Mammary epithelial cell (primary cell): ENCODE measurements around the gene SP2.

Experiments used
- EZH2 ChIP-seq: IDR thresholded peaks from 2 replicates; pipeline ENCODE4 v1.6.1; 2012; ENCODE audit warnings: low read length, inconsistent platforms, borderline replicate concordance
- TF ChIP-seq, protein P1 (sequence below), 2 donors: IDR thresholded peaks in 1 of 2; conservative IDR thresholded peaks in 1 of 2; 2 replicates each; pipeline ENCODE4 v1.5.1; 2011 to 2012; ENCODE audit warnings: inconsistent platforms in 2 of 2, low read length in 2 of 2, mild to moderate bottlenecking in 2 of 2, control low read depth in 1 of 2, low read depth in 1 of 2; ENCODE audit not compliant: insufficient read depth in 1 of 2; ENCODE audit errors: extremely low read depth in 1 of 2

DNA sequence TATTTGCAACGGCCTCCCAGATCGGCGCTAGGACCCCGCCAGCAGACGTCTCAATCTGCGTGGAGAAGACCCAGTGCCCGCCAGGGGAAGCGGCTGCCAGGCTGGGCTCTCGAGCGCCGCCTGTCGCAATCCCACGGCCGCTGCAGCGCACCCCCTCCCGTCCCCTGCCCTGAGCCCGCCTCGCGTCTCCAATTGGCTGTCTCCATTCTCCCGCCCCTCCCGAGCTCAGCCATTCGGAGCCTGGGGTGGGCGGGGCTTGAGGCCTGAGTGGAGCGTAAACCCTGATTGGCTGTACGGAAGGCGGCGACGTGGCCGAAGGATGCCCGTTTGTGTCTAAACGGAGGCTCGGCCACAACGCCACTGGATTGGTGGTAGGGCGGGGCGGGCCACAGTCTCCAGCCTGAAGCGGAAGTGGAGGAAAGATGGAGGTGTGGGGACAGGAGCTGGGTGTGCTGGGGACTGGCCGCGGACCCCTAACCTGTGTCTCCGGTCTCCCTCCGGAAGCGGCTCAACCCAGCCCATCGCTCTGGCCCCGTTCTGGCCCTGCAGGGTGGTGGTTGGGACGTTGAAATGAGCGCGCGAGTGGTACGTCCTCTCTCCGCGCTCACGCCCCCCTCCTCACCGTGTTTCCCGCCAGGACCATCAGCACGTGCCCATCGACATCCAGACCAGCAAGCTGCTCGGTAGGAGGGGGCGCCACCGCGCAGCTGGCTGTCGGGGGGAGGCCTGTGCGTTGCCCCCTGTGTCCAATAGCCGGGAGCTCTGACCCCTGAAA, 74.9 kb downstream of the SP2 start, which contains the start of gene CDK5RAP3:
- TF ChIP-seq, protein P1, sequence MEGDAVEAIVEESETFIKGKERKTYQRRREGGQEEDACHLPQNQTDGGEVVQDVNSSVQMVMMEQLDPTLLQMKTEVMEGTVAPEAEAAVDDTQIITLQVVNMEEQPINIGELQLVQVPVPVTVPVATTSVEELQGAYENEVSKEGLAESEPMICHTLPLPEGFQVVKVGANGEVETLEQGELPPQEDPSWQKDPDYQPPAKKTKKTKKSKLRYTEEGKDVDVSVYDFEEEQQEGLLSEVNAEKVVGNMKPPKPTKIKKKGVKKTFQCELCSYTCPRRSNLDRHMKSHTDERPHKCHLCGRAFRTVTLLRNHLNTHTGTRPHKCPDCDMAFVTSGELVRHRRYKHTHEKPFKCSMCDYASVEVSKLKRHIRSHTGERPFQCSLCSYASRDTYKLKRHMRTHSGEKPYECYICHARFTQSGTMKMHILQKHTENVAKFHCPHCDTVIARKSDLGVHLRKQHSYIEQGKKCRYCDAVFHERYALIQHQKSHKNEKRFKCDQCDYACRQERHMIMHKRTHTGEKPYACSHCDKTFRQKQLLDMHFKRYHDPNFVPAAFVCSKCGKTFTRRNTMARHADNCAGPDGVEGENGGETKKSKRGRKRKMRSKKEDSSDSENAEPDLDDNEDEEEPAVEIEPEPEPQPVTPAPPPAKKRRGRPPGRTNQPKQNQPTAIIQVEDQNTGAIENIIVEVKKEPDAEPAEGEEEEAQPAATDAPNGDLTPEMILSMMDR (conservative IDR thresholded peaks at IDR 0.05 in 1 of 2, IDR thresholded peaks at IDR 0.05 in 1 of 2; ENCODE audit: extremely low read depth in 1 of 2, insufficient read depth in 1 of 2, low read depth in 1 of 2, low read length in 2 of 2) = peak; percentile 72 to 93
- no peak for TF ChIP-seq EZH2
